H1 (cell line): ENCODE results near the gene CNOT1. TPM values are rescaled to one million over a fixed set of nuclear protein-coding genes. Genes with fewer than 3 reads are reported as not detected.

Experiments
- ATF3 ChIP-seq: IDR thresholded peaks from 2 replicates; pipeline ENCODE4 v1.6.1; 2011; ENCODE audit warnings: low read depth, mild to moderate bottlenecking, low read length; ENCODE audit not compliant: insufficient read depth
- CHD2 ChIP-seq: IDR thresholded peaks from 2 replicates; pipeline ENCODE4 v1.6.1; 2012; ENCODE audit warnings: low read length, improper control_type of control experiment
- FOSL1 ChIP-seq: IDR thresholded peaks from 2 replicates; pipeline ENCODE4 v1.6.1; 2011; ENCODE audit warnings: mild to moderate bottlenecking, low read depth, low read length, moderate library complexity; ENCODE audit not compliant: insufficient read depth
- GABPA ChIP-seq: IDR thresholded peaks from 2 replicates; pipeline ENCODE4 v1.6.1; 2011; ENCODE audit warnings: mild to moderate bottlenecking, low read length, moderate library complexity, borderline replicate concordance; ENCODE audit not compliant: insufficient read depth
- KDM4A ChIP-seq: IDR thresholded peaks from one replicate; pipeline ENCODE4 v1.7.1; 2012; ENCODE audit warnings: low read depth, mild to moderate bottlenecking, moderate library complexity, low read length, inconsistent platforms; ENCODE audit not compliant: severe bottlenecking
- SIN3A ChIP-seq, 2 experiments: IDR thresholded peaks in 1 of 2; conservative IDR thresholded peaks in 1 of 2; 2 replicates each; pipeline ENCODE4 v1.6.1; 2011 to 2012; ENCODE audit warnings: low read length in 2 of 2, improper control_type of control experiment in 1 of 2, low read depth in 1 of 2, mild to moderate bottlenecking in 1 of 2
- SIX5 ChIP-seq: IDR thresholded peaks from 2 replicates; pipeline ENCODE4 v1.6.1; 2011; ENCODE audit warnings: mild to moderate bottlenecking, low read depth, low read length
- SP2 ChIP-seq: IDR thresholded peaks from 2 replicates; pipeline ENCODE4 v1.6.1; 2012; ENCODE audit warnings: mild to moderate bottlenecking, low read length, inconsistent platforms
- TEAD4 ChIP-seq: IDR thresholded peaks from 2 replicates; pipeline ENCODE4 v1.6.1; 2012; ENCODE audit warnings: low read depth, low read length, inconsistent platforms, mixed read lengths
- polyA plus RNA-seq, 7 experiments: library from polyadenylated mRNA; depleted of rRNA in 3 of 7; stranded (reverse) in 5 of 7; unstranded in 2 of 7; fragments of >200 nt in 5 of 7; fragments of 200-250 nt in 2 of 7; gene quantifications; 1 replicate in 5 of 7; 2 replicates in 1 of 7; 4 replicates in 1 of 7; pipeline versions ENCODE4 v1.2.1 to v1.2.3, GENCODE V29; 2011 to 2013; ENCODE audit warnings: missing spikeins in 2 of 7, mixed read lengths in 2 of 7
- total RNA-seq: library from RNA; stranded (reverse); fragmentation: NEBNext Ultra II Directional; extraction: Animal tissue kit (Norgen Biotek cat#: 25700); gene quantifications from 2 replicates; pipeline ENCODE4 v1.2.1, GENCODE V29; 2021

Gene CNOT1
- total and polyA plus RNA-seq, 2 of the 8 experiments (the other 6 are each of a cell fraction or from before 2014, with no cell fraction given) = 306 to 319 TPM

GRCh38 chr16:58624209-58624608, 5.4 kb downstream of the CNOT1 start (continued):
- TF ChIP-seq KDM4A (no peak), TEAD4 (no peak), SIX5 (no peak), GABPA (no peak), SIN3A (conservative IDR thresholded peaks at IDR 0.05 in 1 of 2, IDR thresholded peaks at IDR 0.05 in 1 of 2; ENCODE audit: low read depth in 1 of 2, low read length in 2 of 2) (no peak), CHD2 (no peak), FOSL1 (no peak), ATF3 (no peak), SP2 (no peak)
